Measurements from ENCODE around the gene NUDT6.

DNA sequence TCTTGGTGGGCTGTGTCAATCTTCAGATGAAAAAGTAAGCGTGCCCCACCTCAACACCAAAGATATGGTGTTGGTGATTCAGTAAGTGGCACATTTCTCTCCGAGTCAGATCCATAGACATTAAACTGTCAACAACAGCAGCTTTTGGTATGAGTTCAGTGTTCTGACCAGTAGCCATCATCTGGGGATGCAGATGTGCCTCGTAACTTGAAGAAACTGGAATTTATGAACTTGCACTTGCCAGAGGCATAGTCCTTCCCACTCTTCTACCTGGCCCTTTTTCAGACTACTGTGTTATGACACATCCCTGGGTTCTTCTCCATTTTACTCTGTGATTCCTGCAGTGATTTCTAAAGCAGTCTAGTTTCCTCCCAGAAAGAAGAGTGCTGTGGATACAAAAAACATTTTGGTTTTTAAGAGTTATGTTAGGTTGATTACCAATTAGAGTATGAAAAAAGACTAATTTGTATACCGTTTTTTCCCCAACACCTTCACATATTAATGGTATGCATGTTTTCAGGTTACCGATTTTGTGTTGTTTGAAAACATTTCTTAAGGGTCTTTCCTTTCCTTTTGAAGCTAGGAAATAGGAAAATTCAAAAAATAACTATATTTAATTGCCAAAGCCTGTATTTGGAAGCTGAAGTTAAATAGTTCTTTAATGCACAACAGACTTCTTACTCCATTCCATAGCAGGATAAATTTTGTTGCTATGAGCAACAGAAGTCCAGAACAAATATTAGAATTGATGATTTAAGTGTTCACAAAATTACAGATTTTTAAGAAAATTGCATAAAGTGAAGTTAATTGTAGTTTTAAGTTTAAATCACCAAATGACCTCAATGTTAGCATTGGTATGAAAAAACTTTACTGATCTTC, 39.3 kb downstream of the NUDT6 start:
- TF ChIP-seq, protein P1, sequence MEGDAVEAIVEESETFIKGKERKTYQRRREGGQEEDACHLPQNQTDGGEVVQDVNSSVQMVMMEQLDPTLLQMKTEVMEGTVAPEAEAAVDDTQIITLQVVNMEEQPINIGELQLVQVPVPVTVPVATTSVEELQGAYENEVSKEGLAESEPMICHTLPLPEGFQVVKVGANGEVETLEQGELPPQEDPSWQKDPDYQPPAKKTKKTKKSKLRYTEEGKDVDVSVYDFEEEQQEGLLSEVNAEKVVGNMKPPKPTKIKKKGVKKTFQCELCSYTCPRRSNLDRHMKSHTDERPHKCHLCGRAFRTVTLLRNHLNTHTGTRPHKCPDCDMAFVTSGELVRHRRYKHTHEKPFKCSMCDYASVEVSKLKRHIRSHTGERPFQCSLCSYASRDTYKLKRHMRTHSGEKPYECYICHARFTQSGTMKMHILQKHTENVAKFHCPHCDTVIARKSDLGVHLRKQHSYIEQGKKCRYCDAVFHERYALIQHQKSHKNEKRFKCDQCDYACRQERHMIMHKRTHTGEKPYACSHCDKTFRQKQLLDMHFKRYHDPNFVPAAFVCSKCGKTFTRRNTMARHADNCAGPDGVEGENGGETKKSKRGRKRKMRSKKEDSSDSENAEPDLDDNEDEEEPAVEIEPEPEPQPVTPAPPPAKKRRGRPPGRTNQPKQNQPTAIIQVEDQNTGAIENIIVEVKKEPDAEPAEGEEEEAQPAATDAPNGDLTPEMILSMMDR (conservative IDR thresholded peaks at IDR 0.05) = no peak
- no peak for TF ChIP-seq ZFX (IDR thresholded peaks at IDR 0.05)
